Measurements from ENCODE around the gene LOXHD1. TPM values are rescaled to one million over a fixed set of nuclear protein-coding genes. Genes with fewer than 3 reads are reported as not detected.

Gene LOXHD1
- polyA plus RNA-seq, 1 experiment: not detected

GRCh38 chr18:46516555-46516954, 140.5 kb downstream of the LOXHD1 start:
- POLR2A ChIA-PET: no interaction called here
- CTCF ChIA-PET: interaction anchor here (1.8 kb wide), 1 partner anchor 343 kb away, joined by 7 read pairs; a partner anchor contains a TSS
- Histone ChIP-seq H3K27me3 (ENCODE audit: control insufficient read depth, insufficient read depth, low read length) (no peaks in the 10 kb centered on the region), H3K4me3 (ENCODE audit: low read depth, low read length) (no peak overlapping the region), H3K27ac (ENCODE audit: low read depth, low read length) (no peak overlapping the region), H3K9me3 (ENCODE audit: control insufficient read depth, insufficient read depth, low read length) (no peaks in the 10 kb centered on the region)
- no peak for TF ChIP-seq CTCF (IDR thresholded peaks at IDR 0.05; ENCODE audit: low read depth, low read length)
- DNase-seq (ENCODE audit: low read depth, low spot score): no peak

- no peaks in the 10 kb centered on the region for H3K9me3 ChIP-seq (ENCODE audit: control insufficient read depth, insufficient read depth, low read length)
- TF ChIP-seq CTCF (IDR thresholded peaks at IDR 0.05; ENCODE audit: low read depth, low read length): no peak
- POLR2A ChIA-PET: no interaction called here
- no peak overlapping the region for H3K27ac ChIP-seq (ENCODE audit: low read depth, low read length)
- H3K27me3 ChIP-seq (ENCODE audit: control insufficient read depth, insufficient read depth, low read length): no peaks in the 10 kb centered on the region
- no peak for DNase-seq (ENCODE audit: low read depth, low spot score)
- CTCF ChIA-PET: no interaction called here
- no peak overlapping the region for H3K4me3 ChIP-seq (ENCODE audit: low read depth, low read length)
Measured at GRCh38 chr18:46510386-46510785, 146.6 kb downstream of the LOXHD1 start.

- no peak for DNase-seq (ENCODE audit: low read depth, low spot score)
- POLR2A ChIA-PET: no interaction called here
- CTCF ChIA-PET: no interaction called here
- Histone ChIP-seq H3K4me3 (ENCODE audit: low read depth, low read length) (no peak overlapping the region), H3K9me3 (ENCODE audit: control insufficient read depth, insufficient read depth, low read length) (no peaks in the 10 kb centered on the region), H3K27me3 (ENCODE audit: control insufficient read depth, insufficient read depth, low read length) (no peaks in the 10 kb centered on the region), H3K27ac (ENCODE audit: low read depth, low read length) (no peak overlapping the region)
- no peak for TF ChIP-seq CTCF (IDR thresholded peaks at IDR 0.05; ENCODE audit: low read depth, low read length)
Measured at GRCh38 chr18:46509530-46509929, 147.5 kb downstream of the LOXHD1 start.

- Histone ChIP-seq H3K9me3 (ENCODE audit: control insufficient read depth, insufficient read depth, low read length) (no peaks in the 10 kb centered on the region), H3K27ac (ENCODE audit: low read depth, low read length) (no peak overlapping the region), H3K4me3 (ENCODE audit: low read depth, low read length) (no peak overlapping the region), H3K27me3 (ENCODE audit: control insufficient read depth, insufficient read depth, low read length) (no peaks in the 10 kb centered on the region)
- ChIA-PET CTCF (no interaction called here), POLR2A (no interaction called here)
- no peak for DNase-seq (ENCODE audit: low read depth, low spot score)
- TF ChIP-seq CTCF (IDR thresholded peaks at IDR 0.05; ENCODE audit: low read depth, low read length): no peak
Measured at GRCh38 chr18:46506974-46507586, 149.9 kb downstream of the LOXHD1 start.

- no peak for DNase-seq (ENCODE audit: low read depth, low spot score)
- no peak overlapping the region for H3K4me3 ChIP-seq (ENCODE audit: low read depth, low read length)
- ChIA-PET CTCF (no interaction called here), POLR2A (no interaction called here)
- H3K27me3 ChIP-seq (ENCODE audit: control insufficient read depth, insufficient read depth, low read length): no peaks in the 10 kb centered on the region
- H3K9me3 ChIP-seq (ENCODE audit: control insufficient read depth, insufficient read depth, low read length): no peaks in the 10 kb centered on the region
- no peak overlapping the region for H3K27ac ChIP-seq (ENCODE audit: low read depth, low read length)
- no peak for TF ChIP-seq CTCF (IDR thresholded peaks at IDR 0.05; ENCODE audit: low read depth, low read length)
Measured at GRCh38 chr18:46502444-46502843, 154.6 kb downstream of the LOXHD1 start.
